Measurements from ENCODE around the gene MED14.

The MED14 gene

DNA sequence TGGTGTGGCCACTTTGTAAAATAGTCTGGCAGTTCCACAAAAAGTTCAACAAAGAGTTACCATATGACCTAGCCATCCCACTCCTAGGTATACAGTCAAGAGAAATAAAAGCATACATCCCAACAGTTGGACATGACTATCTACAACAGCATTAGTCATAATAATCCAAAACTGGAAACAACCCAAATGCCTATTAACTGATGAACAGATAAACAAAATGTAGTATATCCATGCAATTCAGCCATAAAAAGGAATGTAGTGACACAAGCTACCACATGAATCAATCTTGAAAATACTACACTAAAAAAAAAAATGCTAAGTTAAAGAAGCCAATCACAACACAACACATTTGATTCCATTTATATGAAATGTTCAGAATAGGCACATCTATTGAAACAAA is 16.1 kb downstream of the MED14 start:
- Histone ChIP-seq H3K79me2 (ENCODE audit: insufficient read depth, low read depth) (no peaks in the 10 kb centered on the region; the same call in 1 of the 2 replicates), H3K4me3 (IDR thresholded peaks at IDR 0.05; ENCODE audit: insufficient read depth, low read depth, low read length) (no peak overlapping the region), H3K36me3 (ENCODE audit: insufficient read depth) (no peaks in the 10 kb centered on the region), H3K9ac (no peak overlapping the region), H3K27me3 (ENCODE audit: insufficient read depth, low read depth) (no peaks in the 10 kb centered on the region), H3K27ac (no peak overlapping the region), H3K4me2 (no peak overlapping the region), H2AFZ (ENCODE audit: low read depth) (no peak overlapping the region), H4K20me1 (ENCODE audit: insufficient read depth) (no peaks in the 10 kb centered on the region), H3K4me1 (ENCODE audit: low read depth, poor library complexity, severe bottlenecking) (no peaks in the 10 kb centered on the region)
- TF ChIP-seq, protein P1, sequence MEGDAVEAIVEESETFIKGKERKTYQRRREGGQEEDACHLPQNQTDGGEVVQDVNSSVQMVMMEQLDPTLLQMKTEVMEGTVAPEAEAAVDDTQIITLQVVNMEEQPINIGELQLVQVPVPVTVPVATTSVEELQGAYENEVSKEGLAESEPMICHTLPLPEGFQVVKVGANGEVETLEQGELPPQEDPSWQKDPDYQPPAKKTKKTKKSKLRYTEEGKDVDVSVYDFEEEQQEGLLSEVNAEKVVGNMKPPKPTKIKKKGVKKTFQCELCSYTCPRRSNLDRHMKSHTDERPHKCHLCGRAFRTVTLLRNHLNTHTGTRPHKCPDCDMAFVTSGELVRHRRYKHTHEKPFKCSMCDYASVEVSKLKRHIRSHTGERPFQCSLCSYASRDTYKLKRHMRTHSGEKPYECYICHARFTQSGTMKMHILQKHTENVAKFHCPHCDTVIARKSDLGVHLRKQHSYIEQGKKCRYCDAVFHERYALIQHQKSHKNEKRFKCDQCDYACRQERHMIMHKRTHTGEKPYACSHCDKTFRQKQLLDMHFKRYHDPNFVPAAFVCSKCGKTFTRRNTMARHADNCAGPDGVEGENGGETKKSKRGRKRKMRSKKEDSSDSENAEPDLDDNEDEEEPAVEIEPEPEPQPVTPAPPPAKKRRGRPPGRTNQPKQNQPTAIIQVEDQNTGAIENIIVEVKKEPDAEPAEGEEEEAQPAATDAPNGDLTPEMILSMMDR (conservative IDR thresholded peaks at IDR 0.05; ENCODE audit: low read depth, low read length): no peak

DNA sequence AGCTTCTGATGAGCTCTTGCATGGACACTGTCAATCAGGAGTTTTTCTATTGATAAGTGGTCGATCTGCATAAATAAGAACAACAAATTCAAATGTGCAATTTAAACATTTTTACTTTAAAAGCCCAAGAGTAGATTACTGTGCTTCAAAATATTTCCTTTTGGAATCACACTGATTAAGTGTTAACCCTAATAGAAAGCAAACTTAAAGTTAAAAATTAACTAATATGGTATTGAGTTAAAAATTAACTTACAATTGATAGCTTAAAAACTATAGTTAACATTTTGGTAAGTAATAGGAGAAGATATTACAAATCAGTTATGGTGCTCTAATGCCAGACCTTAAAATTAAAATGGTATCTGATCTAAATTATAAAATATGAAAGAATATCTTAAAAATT is 25.9 kb downstream of the MED14 start:
- no peaks in the 10 kb centered on the region for H4K20me1 ChIP-seq (ENCODE audit: insufficient read depth)
- no peak overlapping the region for H3K4me3 ChIP-seq (IDR thresholded peaks at IDR 0.05; ENCODE audit: insufficient read depth, low read depth, low read length)
- no peak overlapping the region for H3K9ac ChIP-seq
- no peaks in the 10 kb centered on the region for H3K79me2 ChIP-seq (ENCODE audit: insufficient read depth, low read depth)
- H3K27me3 ChIP-seq (ENCODE audit: insufficient read depth, low read depth): no peaks in the 10 kb centered on the region
- no peaks in the 10 kb centered on the region for H3K36me3 ChIP-seq (ENCODE audit: insufficient read depth)
- no peak overlapping the region for H3K4me2 ChIP-seq
- no peak overlapping the region for H2AFZ ChIP-seq (ENCODE audit: low read depth)
- no peaks in the 10 kb centered on the region for H3K4me1 ChIP-seq (ENCODE audit: low read depth, poor library complexity, severe bottlenecking)
- TF ChIP-seq, protein P1 (conservative IDR thresholded peaks at IDR 0.05; ENCODE audit: low read depth, low read length): no peak
- H3K27ac ChIP-seq: no peak overlapping the region

DNA sequence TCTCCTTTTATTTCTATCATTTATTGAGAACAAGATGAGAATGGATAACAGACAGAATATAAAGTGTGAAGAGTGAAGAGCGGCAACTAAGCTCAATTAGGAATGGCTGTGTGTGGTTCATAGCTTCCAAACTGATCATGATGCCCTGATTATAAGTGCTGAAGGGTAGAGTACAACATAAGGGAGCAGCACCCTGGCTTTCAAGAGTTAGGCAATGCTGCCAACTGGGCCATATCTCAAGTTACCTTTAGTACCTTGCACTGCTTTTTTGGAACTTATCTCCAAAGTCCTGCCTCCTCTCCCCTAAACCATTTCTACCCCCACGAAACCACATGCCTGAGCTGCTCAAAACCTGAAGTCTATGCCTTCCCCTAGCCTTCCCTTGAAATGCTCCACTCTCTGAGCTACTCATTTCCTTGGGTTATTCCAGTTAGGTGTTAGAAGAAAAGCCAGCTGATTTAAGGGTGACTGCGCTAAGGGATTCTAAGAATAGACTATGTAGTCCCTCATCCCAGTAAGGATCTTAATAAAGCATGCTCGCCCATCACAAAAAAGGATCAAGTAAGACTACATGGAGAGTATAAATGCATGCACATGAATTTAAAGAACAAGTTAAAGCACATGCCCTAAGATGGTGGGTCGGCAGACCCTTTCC is 29.6 kb downstream of the MED14 start:
- Histone ChIP-seq H3K4me2 (no peak overlapping the region), H3K36me3 (ENCODE audit: insufficient read depth) (no peaks in the 10 kb centered on the region), H3K27ac (no peak overlapping the region), H3K4me1 (ENCODE audit: low read depth, poor library complexity, severe bottlenecking) (no peaks in the 10 kb centered on the region), H3K9ac (no peak overlapping the region), H4K20me1 (ENCODE audit: insufficient read depth) (no peaks in the 10 kb centered on the region), H3K4me3 (IDR thresholded peaks at IDR 0.05; ENCODE audit: insufficient read depth, low read depth, low read length) (no peak overlapping the region), H2AFZ (ENCODE audit: low read depth) (no peak overlapping the region), H3K79me2 (ENCODE audit: insufficient read depth, low read depth) (no peaks in the 10 kb centered on the region), H3K27me3 (ENCODE audit: insufficient read depth, low read depth) (no peaks in the 10 kb centered on the region)
- TF ChIP-seq, protein P1 (conservative IDR thresholded peaks at IDR 0.05; ENCODE audit: low read depth, low read length): no peak

DNA sequence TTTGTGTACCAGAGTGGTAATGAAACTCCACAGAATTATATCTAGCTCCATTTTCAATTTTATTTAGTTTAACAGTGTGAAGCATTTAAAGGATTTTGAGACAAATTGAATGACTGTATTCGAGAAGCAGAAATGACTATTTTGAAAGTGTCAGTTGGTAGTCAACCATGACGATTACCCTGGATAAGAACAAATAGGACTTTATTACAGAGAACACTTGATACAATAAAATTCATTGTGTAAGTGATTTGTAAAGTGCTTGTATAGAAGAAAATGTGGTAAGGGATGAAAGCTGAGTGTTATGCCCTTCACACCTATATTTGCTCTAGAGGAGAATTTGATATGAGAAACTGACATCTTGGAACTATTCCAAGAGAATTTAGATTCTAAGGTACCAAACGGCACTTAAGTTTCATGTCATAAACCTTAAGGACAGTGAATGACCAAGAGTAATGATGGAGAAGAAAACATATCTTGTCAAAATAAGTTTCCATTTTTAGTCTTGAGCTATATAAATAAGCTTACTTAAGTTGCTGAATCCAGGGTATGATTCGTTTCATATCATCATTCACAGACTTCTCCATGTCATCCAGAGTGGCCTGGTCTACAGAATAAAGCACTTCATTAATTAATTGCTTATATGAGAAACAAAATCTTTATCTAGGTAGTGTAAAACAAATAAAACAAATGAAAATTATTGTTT is 34.6 kb downstream of the MED14 start:
- H3K27ac ChIP-seq: no peak overlapping the region
- no peaks in the 10 kb centered on the region for H4K20me1 ChIP-seq (ENCODE audit: insufficient read depth)
- no peak overlapping the region for H3K4me2 ChIP-seq
- TF ChIP-seq, protein P1 (conservative IDR thresholded peaks at IDR 0.05; ENCODE audit: low read depth, low read length): no peak
- no peak overlapping the region for H3K4me3 ChIP-seq (IDR thresholded peaks at IDR 0.05; ENCODE audit: insufficient read depth, low read depth, low read length)
- H3K9ac ChIP-seq: no peak overlapping the region
- H3K36me3 ChIP-seq (ENCODE audit: insufficient read depth): no peaks in the 10 kb centered on the region
- H2AFZ ChIP-seq (ENCODE audit: low read depth): no peak overlapping the region
- H3K4me1 ChIP-seq (ENCODE audit: low read depth, poor library complexity, severe bottlenecking): no peaks in the 10 kb centered on the region
- H3K27me3 ChIP-seq (ENCODE audit: insufficient read depth, low read depth): no peaks in the 10 kb centered on the region
- no peaks in the 10 kb centered on the region for H3K79me2 ChIP-seq (ENCODE audit: insufficient read depth, low read depth)
